Measurements from ENCODE around the gene PUS7L.

DNA sequence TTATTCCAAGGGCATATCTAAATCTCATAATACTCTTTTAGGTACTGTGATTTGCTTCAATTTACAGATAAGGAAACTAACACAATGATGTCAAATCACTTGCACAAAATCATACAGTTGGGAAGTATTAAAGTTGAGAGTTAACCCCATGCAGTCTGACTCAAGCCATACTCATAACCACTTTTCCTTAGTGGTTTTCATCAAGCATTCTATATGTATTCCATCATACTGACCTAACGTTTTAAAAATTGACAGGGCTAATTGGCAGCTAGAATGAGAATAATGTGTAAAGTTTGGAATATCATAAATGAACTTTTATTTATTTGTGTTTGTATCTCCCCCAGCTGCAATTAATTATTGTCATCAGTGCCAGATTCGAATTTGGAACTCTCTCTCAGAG is 20.9 kb downstream of the PUS7L start:
- TF ChIP-seq CTCF (conservative IDR thresholded peaks at IDR 0.05; ENCODE audit: low read depth in 2 of 2) (no peak), EZH2 (IDR thresholded peaks at IDR 0.05; ENCODE audit: low read depth, unreplicated experiment) (no peak)
- TF ChIP-seq, protein P1, sequence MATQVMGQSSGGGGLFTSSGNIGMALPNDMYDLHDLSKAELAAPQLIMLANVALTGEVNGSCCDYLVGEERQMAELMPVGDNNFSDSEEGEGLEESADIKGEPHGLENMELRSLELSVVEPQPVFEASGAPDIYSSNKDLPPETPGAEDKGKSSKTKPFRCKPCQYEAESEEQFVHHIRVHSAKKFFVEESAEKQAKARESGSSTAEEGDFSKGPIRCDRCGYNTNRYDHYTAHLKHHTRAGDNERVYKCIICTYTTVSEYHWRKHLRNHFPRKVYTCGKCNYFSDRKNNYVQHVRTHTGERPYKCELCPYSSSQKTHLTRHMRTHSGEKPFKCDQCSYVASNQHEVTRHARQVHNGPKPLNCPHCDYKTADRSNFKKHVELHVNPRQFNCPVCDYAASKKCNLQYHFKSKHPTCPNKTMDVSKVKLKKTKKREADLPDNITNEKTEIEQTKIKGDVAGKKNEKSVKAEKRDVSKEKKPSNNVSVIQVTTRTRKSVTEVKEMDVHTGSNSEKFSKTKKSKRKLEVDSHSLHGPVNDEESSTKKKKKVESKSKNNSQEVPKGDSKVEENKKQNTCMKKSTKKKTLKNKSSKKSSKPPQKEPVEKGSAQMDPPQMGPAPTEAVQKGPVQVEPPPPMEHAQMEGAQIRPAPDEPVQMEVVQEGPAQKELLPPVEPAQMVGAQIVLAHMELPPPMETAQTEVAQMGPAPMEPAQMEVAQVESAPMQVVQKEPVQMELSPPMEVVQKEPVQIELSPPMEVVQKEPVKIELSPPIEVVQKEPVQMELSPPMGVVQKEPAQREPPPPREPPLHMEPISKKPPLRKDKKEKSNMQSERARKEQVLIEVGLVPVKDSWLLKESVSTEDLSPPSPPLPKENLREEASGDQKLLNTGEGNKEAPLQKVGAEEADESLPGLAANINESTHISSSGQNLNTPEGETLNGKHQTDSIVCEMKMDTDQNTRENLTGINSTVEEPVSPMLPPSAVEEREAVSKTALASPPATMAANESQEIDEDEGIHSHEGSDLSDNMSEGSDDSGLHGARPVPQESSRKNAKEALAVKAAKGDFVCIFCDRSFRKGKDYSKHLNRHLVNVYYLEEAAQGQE (IDR thresholded peaks at IDR 0.05; ENCODE audit: unreplicated experiment) = no peak

Measured in GM23338 (cell line).